ENCODE measurements around the gene FAM76B.

- TF ChIP-seq POLR2A (IDR thresholded peaks at IDR 0.05; ENCODE audit: low read depth, low read length) (no peak), POLR2AphosphoS5 (IDR thresholded peaks at IDR 0.05; ENCODE audit: low read depth, low read length) (no peak), POU2F2 (IDR thresholded peaks at IDR 0.05; ENCODE audit: low read depth, low read length) (no peak), TAF1 (IDR thresholded peaks at IDR 0.05; ENCODE audit: low read depth, low read length) (no peak), PAX5 (IDR thresholded peaks at IDR 0.05; ENCODE audit: insufficient read depth, low read length, severe bottlenecking) (no peak)
These were observed 21.1 kb downstream of the FAM76B start for GRCh38 chr11:95768521-95768920.
